Keratinocyte (primary cell): Measurements from ENCODE around the gene TSPOAP1. TPM values are rescaled to one million over a fixed set of nuclear protein-coding genes. Genes with fewer than 3 reads are reported as not detected.

Experiments
- DNase-seq: peaks from one replicate; pipeline ENCODE4 v3.0.0-alpha.2; 2011; ENCODE audit warnings: low read depth, missing footprints, low spot score
- FAIRE-seq: peaks from 2 replicates; lab custom pipeline; 2011; peaks lifted over from hg19 to GRCh38; lab: Jason Lieb, UNC
- H2AFZ ChIP-seq: 2 replicates; pipeline ENCODE4 v1.6.0; 2012; ENCODE audit warnings: low read length, control low read depth, inconsistent platforms; ENCODE audit not compliant: control insufficient read depth
- H3K27ac ChIP-seq: 2 replicates; pipeline ENCODE4 v1.5.1; 2011; ENCODE audit warnings: low read length; ENCODE audit not compliant: control insufficient read depth, insufficient read depth
- H3K27me3 ChIP-seq: 3 replicates; pipeline ENCODE4 v1.6.0; 2011; ENCODE audit warnings: low read length; ENCODE audit not compliant: control insufficient read depth, insufficient read depth; ENCODE audit errors: extremely low read depth
- H3K36me3 ChIP-seq, 2 experiments: 2 replicates in 1 of 2; 3 replicates in 1 of 2; pipeline ENCODE4 v1.5.1; 2011; ENCODE audit warnings: low read length in 2 of 2, mild to moderate bottlenecking in 1 of 2; ENCODE audit not compliant: control insufficient read depth in 2 of 2, insufficient read depth in 2 of 2; ENCODE audit errors: extremely low read depth in 1 of 2
- H3K4me1 ChIP-seq: 3 replicates; pipeline ENCODE4 v1.5.1; 2011; ENCODE audit warnings: low read length; ENCODE audit not compliant: control insufficient read depth, insufficient read depth; ENCODE audit errors: extremely low read depth
- H3K4me2 ChIP-seq: 3 replicates; pipeline ENCODE4 v1.6.0; 2011; ENCODE audit warnings: low read depth, low read length; ENCODE audit not compliant: control insufficient read depth, insufficient read depth; ENCODE audit errors: extremely low read depth
- H3K4me3 ChIP-seq, 3 experiments: fragments of 200-600 bp in 1 of 3; sonication (generic) in 1 of 3; 2 replicates in 2 of 3; 3 replicates in 1 of 3; pipeline ENCODE4 v1.5.1; 2011 to 2016; ENCODE audit warnings: low read length in 3 of 3, mild to moderate bottlenecking in 3 of 3, control low read depth in 2 of 3, inconsistent platforms in 1 of 3, low read depth in 1 of 3, mixed read lengths in 1 of 3, mixed run types in 1 of 3, moderate library complexity in 1 of 3; ENCODE audit not compliant: control insufficient read depth in 2 of 3, insufficient read depth in 2 of 3; ENCODE audit errors: extremely low read depth in 1 of 3
- H3K79me2 ChIP-seq: 2 replicates; pipeline ENCODE4 v1.6.0; 2012; ENCODE audit warnings: low read length; ENCODE audit not compliant: control insufficient read depth, insufficient read depth
- H3K9ac ChIP-seq: 3 replicates; pipeline ENCODE4 v1.6.0; 2011; ENCODE audit warnings: low read length; ENCODE audit not compliant: control insufficient read depth, insufficient read depth; ENCODE audit errors: extremely low read depth
- H3K9me1 ChIP-seq: 3 replicates; pipeline ENCODE4 v1.6.0; 2011; ENCODE audit warnings: low read length; ENCODE audit not compliant: control insufficient read depth, insufficient read depth; ENCODE audit errors: extremely low read depth
- H3K9me3 ChIP-seq: 2 replicates; pipeline ENCODE4 v1.5.1; 2012; ENCODE audit warnings: low read depth, low read length; ENCODE audit not compliant: control insufficient read depth
- H4K20me1 ChIP-seq: 3 replicates; pipeline ENCODE4 v1.6.0; 2011; ENCODE audit warnings: low read length; ENCODE audit not compliant: control insufficient read depth, insufficient read depth; ENCODE audit errors: extremely low read depth
- CTCF ChIP-seq, 3 experiments: IDR thresholded peaks in 1 of 3; conservative IDR thresholded peaks in 1 of 3; optimal IDR thresholded peaks in 1 of 3; 2 replicates in 2 of 3; 3 replicates in 1 of 3; pipeline versions ENCODE3 to v1.5.1; 2011; ENCODE audit warnings: low read length in 3 of 3, mild to moderate bottlenecking in 3 of 3, moderate library complexity in 2 of 3, control low read depth in 1 of 3, inconsistent platforms in 1 of 3; ENCODE audit not compliant: insufficient read depth in 2 of 3; ENCODE audit errors: extremely low read depth in 1 of 3
- EZH2 ChIP-seq: IDR thresholded peaks from one replicate; pipeline ENCODE4 v1.6.1; 2012; ENCODE audit warnings: inconsistent platforms, mild to moderate bottlenecking, low read length, moderate library complexity
- dilution Hi-C: fragments of 300-500 bp; cut with MboI; formaldehyde crosslinking; loops from one replicate; pipeline ENCODE4 v1.7.0; 2020; ENCODE audit warnings: low sequenced_read_pairs; ENCODE audit not compliant: extremely low pct_ligation_motif_present
- polyA plus RNA-seq, 5 experiments: library from polyadenylated mRNA; depleted of rRNA in 3 of 5; stranded (reverse) in 3 of 5; stranded (forward) in 1 of 5; unstranded in 1 of 5; fragments of >200 nt; gene quantifications; 1 replicate in 1 of 5; 2 replicates in 3 of 5; 3 replicates in 1 of 5; pipeline versions ENCODE4 v1.2.1 to v1.2.3, GENCODE V29; 2011 to 2012; ENCODE audit warnings: missing spikeins in 2 of 5, low read depth in 1 of 5, low replicate concordance in 1 of 5

The TSPOAP1 gene
- polyA plus RNA-seq, 1 donor (not counting 4 experiments of a cell fraction or from before 2014, with no cell fraction given), result 0.04 TPM

GRCh38 chr17:58337600-58338453 is 9.2 kb upstream of the TSPOAP1 start:
- Histone ChIP-seq H3K9me1 (no peaks in the 10 kb centered on the region), H3K27me3 (no peaks in the 10 kb centered on the region), H3K27ac (no peak overlapping the region), H3K4me1 (peaks cover 19% of the 10 kb centered on the region), H4K20me1 (no peaks in the 10 kb centered on the region), H2AFZ (no peak overlapping the region), H3K79me2 (no peaks in the 10 kb centered on the region), H3K9ac (no peak overlapping the region), H3K36me3 (no peaks in the 10 kb centered on the region), H3K9me3 (no peaks in the 10 kb centered on the region), H3K4me3 (no peak overlapping the region), H3K4me2 (no peak overlapping the region)
- FAIRE-seq (no peak), DNase-seq (no peak)
- dilution Hi-C loops, result no loop called here
- no peak for TF ChIP-seq CTCF (optimal IDR thresholded peaks at IDR 0.05 in 1 of 3, IDR thresholded peaks at IDR 0.05 in 1 of 3, conservative IDR thresholded peaks at IDR 0.05 in 1 of 3; ENCODE audit: extremely low read depth in 1 of 3, insufficient read depth in 2 of 3, low read length in 3 of 3)
- no peak for TF ChIP-seq EZH2

GRCh38 chr17:58337210-58337599 is 8.6 kb upstream of the TSPOAP1 start:
- TF ChIP-seq EZH2 (no peak), CTCF (optimal IDR thresholded peaks at IDR 0.05 in 1 of 3, IDR thresholded peaks at IDR 0.05 in 1 of 3, conservative IDR thresholded peaks at IDR 0.05 in 1 of 3; ENCODE audit: extremely low read depth in 1 of 3, insufficient read depth in 2 of 3, low read length in 3 of 3) (no peak)
- H3K27ac ChIP-seq, result no peak overlapping the region
- no peak overlapping the region for H2AFZ ChIP-seq
- H3K79me2 ChIP-seq, result no peaks in the 10 kb centered on the region
- no peaks in the 10 kb centered on the region for H3K27me3 ChIP-seq
- no peaks in the 10 kb centered on the region for H3K9me3 ChIP-seq
- no peaks in the 10 kb centered on the region for H4K20me1 ChIP-seq
- DNase-seq (no peak), FAIRE-seq (no peak)
- no peaks in the 10 kb centered on the region for H3K36me3 ChIP-seq
- H3K4me1 ChIP-seq, result peaks cover 19% of the 10 kb centered on the region
- dilution Hi-C loops, result no loop called here
- H3K9me1 ChIP-seq, result no peaks in the 10 kb centered on the region
- no peak overlapping the region for H3K4me2 ChIP-seq
- H3K9ac ChIP-seq, result no peak overlapping the region
- H3K4me3 ChIP-seq, result no peak overlapping the region
